ENCODE measurements around the gene PGP.

Gene PGP

GRCh38 chr16:2236337-2237101, 21.9 kb upstream of the PGP start, which contains the start of gene DNASE1L2:
TSS of gene DNASE1L2 (plus strand) at chr16:2236444. CDS start at chr16:2236817, 373 bp downstream.
- no peak for FAIRE-seq

DNA sequence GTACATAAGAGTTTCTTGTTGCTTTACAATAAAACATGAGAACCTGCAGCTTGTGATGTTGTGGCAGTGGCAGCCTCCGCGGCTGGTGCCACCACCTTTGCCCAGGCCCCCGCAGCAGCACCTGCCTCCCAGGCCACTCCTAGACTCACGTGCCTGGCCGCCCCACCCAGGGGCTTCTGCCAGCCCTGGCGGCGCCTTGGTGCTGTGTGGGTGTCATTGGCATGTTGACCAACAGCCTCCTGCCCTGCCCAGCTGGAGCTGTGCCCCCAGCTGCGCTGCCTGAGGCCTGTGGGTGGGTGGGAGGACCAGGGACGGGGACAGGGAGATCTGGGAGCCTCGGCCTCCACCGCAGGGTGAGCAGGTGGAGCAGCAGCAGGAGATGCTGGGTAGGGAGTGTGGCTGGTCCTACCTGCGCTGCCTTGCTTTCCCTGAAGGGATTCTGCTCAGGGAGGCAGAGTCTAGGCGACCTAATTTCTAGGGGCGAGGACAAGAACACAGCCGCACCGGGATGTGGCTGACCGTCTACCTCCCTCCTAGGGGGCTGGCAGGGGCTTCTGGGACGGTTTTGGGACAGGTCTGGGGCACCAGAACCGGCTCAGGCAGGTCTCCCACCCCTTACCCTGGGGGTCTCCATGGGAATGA, 21.2 kb upstream of the PGP start:
- FAIRE-seq: no peak

GRCh38 chr16:2235234-2235651, 20.6 kb upstream of the PGP start:
- no peak for FAIRE-seq

DNA sequence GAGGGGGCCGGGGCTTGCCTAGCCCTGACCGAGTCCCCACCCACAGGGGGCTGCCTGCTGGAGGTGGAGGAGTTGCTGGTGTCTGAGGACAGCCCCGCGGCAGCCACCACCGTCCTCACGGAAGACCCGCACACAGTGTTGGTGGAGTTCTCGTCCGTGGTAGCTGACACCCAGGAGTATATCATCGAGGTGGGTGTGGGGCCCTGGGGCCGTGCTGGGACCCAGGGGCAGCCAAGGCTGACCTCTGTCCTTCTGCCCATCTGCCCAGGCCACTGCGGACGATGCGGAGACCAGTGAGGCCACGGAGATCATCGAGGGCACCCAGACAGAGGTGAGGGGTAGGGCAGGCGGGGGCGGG, 20.2 kb upstream of the PGP start:
- no peak for FAIRE-seq

DNA sequence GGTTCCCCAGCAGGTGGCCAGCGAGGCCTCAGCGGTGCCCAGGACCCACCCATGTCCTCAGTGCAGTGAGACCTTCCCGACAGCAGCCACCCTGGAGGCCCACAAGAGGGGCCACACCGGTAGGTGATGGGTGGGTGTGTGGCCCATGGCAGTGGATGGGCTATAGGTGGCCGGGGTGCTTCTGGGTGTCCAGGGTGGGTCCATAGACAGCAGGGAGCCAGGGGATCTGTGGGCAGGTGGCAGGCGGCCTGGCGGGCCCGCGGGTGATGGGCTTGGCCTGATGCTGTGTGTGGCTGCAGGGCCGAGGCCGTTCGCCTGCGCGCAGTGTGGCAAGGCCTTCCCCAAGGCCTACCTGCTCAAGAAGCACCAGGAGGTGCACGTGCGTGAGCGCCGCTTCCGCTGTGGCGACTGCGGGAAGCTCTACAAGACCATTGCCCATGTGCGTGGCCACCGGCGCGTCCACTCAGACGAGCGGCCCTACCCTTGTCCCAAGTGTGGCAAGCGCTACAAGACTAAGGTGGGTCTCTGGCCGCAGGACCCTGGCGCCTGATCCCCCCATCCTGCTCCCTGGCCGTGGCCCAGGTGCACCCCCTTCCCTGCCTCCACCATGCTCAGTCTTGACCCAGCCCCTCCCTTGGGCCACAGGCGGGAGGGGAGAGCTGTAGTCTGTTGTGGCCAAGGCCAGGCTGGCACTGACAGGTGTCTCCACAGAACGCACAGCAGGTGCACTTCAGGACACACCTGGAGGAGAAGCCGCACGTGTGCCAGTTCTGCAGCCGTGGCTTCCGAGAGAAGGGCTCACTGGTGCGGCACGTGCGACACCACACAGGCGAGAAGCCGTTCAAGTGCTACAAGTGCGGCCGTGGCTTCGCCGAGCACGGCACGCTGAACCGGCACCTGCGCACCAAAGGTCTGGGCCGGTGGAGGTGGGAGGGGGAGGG, 19.5 kb upstream of the PGP start:
- no peak for FAIRE-seq

DNA sequence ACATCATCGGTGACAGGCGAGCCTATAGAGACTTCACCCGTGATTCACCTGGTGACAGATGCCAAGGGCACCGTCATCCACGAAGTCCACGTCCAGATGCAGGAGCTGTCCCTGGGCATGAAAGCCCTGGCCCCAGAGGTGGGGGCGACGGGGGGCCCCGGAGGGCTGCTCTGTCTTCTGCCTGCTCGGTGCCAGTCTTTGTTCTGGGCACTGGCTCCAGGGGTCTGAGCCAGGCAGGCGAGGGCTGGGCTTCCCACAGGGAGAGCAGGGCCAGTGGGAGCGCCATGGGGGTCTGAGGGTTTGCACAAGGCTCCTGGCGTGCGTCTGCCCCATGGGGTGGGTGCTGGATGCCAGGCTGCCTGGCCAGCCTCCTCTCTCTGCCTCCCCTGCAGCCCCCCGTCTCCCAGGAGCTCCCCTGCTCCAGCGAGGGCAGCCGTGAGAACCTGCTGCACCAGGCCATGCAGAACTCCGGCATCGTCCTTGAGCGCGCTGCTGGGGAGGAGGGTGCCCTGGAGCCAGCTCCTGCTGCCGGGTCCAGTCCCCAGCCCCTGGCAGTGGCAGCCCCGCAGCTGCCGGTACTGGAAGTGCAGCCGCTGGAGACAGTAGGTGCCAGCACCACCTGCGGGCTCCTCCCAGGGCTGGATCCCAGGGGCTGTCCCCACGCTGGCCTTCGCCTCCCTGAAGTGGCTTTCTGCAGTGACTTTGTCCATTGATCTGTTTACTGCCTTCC, 18.6 kb upstream of the PGP start:
- no peak for FAIRE-seq

GRCh38 chr16:2232094-2232990, 17.7 kb upstream of the PGP start:
- FAIRE-seq: no peak

GRCh38 chr16:2231016-2231931, 16.6 kb upstream of the PGP start:
- no peak for FAIRE-seq

GRCh38 chr16:2230376-2230775, 15.7 kb upstream of the PGP start:
- FAIRE-seq: no peak

- no peak for FAIRE-seq
These were observed 15.1 kb upstream of the PGP start for GRCh38 chr16:2229632-2230250.

- FAIRE-seq: no peak
These were observed 14.5 kb upstream of the PGP start for GRCh38 chr16:2229091-2229490.

- FAIRE-seq: no peak
These were observed 13.7 kb upstream of the PGP start for GRCh38 chr16:2228161-2228824.

GRCh38 chr16:2226918-2227317, 12.3 kb upstream of the PGP start:
- no peak for FAIRE-seq

- no peak for FAIRE-seq
These were observed 11.7 kb upstream of the PGP start for GRCh38 chr16:2226245-2226793.

DNA sequence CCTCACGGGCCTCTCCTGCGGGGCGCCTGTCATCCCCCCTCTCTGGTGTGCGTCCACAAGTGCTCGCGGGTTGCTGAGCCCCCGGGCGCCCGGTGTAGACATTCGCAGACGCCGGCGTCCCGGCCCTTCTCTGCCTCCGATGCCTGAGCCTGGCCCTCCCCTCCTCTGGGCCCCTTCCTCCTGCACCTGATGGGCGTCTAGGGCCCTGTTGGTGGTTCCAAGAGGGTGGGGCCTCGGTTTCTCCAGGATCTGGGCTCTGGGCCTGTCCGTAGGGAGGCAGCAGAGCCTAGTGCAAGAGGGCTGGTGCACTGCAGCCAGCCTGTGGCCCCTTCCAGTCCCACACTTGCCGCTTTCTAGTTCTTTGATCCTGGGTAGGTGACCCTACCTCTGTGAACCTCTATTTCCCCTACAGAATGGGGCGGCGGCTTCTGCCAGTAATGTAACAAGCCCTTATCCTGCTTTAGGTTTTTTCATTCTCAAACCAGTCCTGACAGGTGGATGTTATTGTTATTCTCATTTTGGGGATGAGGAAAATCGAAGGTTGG, 9.4 kb upstream of the PGP start:
- no peak for FAIRE-seq

- peak; percentile 80 for FAIRE-seq
These were observed 8.7 kb upstream of the PGP start, which contains the start of gene E4F1 for GRCh38 chr16:2223221-2223941. TSS of gene E4F1 (plus strand) at chr16:2223591. CDS start at chr16:2223614, 23 bp downstream.

DNA sequence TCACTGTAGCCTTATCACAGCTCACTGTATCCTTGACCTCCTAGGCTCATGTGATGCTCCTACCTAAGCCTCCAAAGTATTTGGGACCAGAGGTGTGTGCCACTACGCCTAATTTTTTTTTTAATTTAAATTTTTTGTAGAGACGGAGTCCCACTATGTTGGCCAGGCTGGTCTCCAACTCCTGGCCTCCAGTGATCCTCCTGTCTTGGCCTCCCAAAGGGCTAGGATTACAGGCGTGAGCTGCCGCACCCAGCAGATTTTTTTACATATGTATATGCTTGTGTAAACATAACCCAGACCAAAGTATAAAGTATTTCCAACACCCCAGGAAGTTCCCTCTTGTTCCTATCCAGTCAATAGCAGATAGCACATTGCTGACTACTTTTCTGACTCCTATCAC, 1.7 kb upstream of the PGP start:
- no peak for FAIRE-seq
